Sigmoid colon (tissue), 4 donors: ENCODE results near the gene SP2.

ENCODE experiments used
- CTCF ChIP-seq, 4 experiments: fragments of 450-650 bp in 3 of 4; fragments of 200-600 bp in 1 of 4; IDR thresholded peaks; one replicate each; pipeline ENCODE4 v1.5.1; 2016 to 2019; ENCODE audit warnings: antibody characterized with exemption in 4 of 4, mild to moderate bottlenecking in 3 of 4, moderate library complexity in 2 of 4
- POLR2A ChIP-seq, 2 donors: fragments of 450-650 bp; IDR thresholded peaks; one replicate each; pipeline ENCODE4 v1.6.1; 2016; ENCODE audit warnings: antibody characterized with exemption in 2 of 2, mild to moderate bottlenecking in 2 of 2, moderate library complexity in 2 of 2
- POLR2AphosphoS5 ChIP-seq, 4 donors: sonication (generic); formaldehyde crosslinking; IDR thresholded peaks; one replicate each; pipeline ENCODE4 v1.6.1; 2017; ENCODE audit warnings: antibody characterized with exemption in 4 of 4

DNA sequence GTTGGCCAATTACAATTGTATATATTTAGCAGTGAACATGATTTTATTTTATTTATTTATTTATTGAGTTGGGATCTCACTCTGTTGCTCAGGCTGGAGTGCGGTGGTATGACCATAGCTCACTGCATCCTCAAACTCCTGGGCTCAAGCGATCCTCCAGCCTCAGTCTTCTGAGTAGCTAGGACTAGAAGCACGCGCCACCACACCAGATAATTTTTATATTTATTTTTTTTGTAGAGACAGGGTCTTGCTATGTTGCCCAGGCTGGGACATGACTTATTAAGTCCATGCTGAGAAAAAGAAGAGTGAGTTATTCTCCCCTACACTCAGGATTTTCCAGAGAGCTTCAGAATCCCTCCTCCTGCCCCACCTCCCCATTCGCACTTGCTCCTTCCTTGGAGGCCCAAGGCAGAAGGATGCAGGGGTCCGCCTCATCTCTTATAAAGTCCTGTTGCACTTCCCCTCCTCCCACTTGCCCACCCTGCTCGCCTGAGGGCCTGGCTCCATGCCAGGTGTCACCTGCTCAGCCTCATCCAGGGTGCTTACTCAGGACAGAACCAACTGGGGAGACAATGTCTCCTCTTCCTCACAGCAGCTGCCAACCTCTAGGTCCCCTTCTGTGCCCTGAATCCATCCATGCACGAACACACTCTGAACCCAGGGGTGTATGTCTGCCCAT is 16.1 kb upstream of the SP2 start:
- TF ChIP-seq CTCF (IDR thresholded peaks at IDR 0.05) (no peak), POLR2A (IDR thresholded peaks at IDR 0.05) (no peak), POLR2AphosphoS5 (IDR thresholded peaks at IDR 0.05) (no peak)
